IPS-18a (cell line): ENCODE results near the gene C10orf120.

Source experiments
- H3K27ac ChIP-seq: one replicate; pipeline ENCODE4 v1.5.1; 2013; ENCODE audit warnings: low read length
- H3K27me3 ChIP-seq: one replicate; pipeline ENCODE4 v1.6.1; 2013; ENCODE audit warnings: mild to moderate bottlenecking, low read length; ENCODE audit not compliant: control insufficient read depth, insufficient read depth
- H3K36me3 ChIP-seq: one replicate; pipeline ENCODE4 v1.6.1; 2013; ENCODE audit warnings: low read depth, low read length; ENCODE audit not compliant: control insufficient read depth
- H3K4me1 ChIP-seq: one replicate; pipeline ENCODE4 v1.6.1; 2013; ENCODE audit warnings: low read depth, low read length; ENCODE audit not compliant: control insufficient read depth
- H3K4me3 ChIP-seq: one replicate; pipeline ENCODE4 v1.5.1; 2013; ENCODE audit warnings: low read length
- H3K9ac ChIP-seq: one replicate; pipeline ENCODE4 v1.6.1; 2013; ENCODE audit warnings: mild to moderate bottlenecking, low read length, moderate library complexity
- H3K9me3 ChIP-seq: one replicate; pipeline ENCODE4 v1.6.1; 2013; ENCODE audit warnings: low read depth, low read length; ENCODE audit not compliant: control insufficient read depth

The C10orf120 gene

GRCh38 chr10:122658356-122659049 is 41.1 kb downstream of the C10orf120 start:
- Histone ChIP-seq H3K4me1 (no peaks in the 10 kb centered on the region), H3K27ac (no peak overlapping the region), H3K4me3 (no peak overlapping the region), H3K9me3 (no peaks in the 10 kb centered on the region), H3K9ac (no peak overlapping the region), H3K27me3 (no peaks in the 10 kb centered on the region), H3K36me3 (no peaks in the 10 kb centered on the region)

GRCh38 chr10:122657729-122658128 is 41.9 kb downstream of the C10orf120 start:
- no peaks in the 10 kb centered on the region for H3K9me3 ChIP-seq
- H3K4me3 ChIP-seq: no peak overlapping the region
- H3K27me3 ChIP-seq: no peaks in the 10 kb centered on the region
- H3K4me1 ChIP-seq: no peaks in the 10 kb centered on the region
- no peak overlapping the region for H3K9ac ChIP-seq
- no peaks in the 10 kb centered on the region for H3K36me3 ChIP-seq
- H3K27ac ChIP-seq: no peak overlapping the region

- Histone ChIP-seq H3K27me3 (no peaks in the 10 kb centered on the region), H3K9me3 (no peaks in the 10 kb centered on the region), H3K36me3 (no peaks in the 10 kb centered on the region), H3K4me1 (no peaks in the 10 kb centered on the region), H3K9ac (no peak overlapping the region), H3K27ac (no peak overlapping the region), H3K4me3 (no peak overlapping the region)
Observed at GRCh38 chr10:122657255-122657654, 42.4 kb downstream of the C10orf120 start.

GRCh38 chr10:122656741-122657140 is 42.9 kb downstream of the C10orf120 start:
- Histone ChIP-seq H3K36me3 (no peaks in the 10 kb centered on the region), H3K4me1 (no peaks in the 10 kb centered on the region), H3K9me3 (no peaks in the 10 kb centered on the region), H3K27ac (no peak overlapping the region), H3K4me3 (no peak overlapping the region), H3K9ac (no peak overlapping the region), H3K27me3 (no peaks in the 10 kb centered on the region)

- Histone ChIP-seq H3K27ac (no peak overlapping the region), H3K36me3 (no peaks in the 10 kb centered on the region), H3K27me3 (no peaks in the 10 kb centered on the region), H3K4me3 (no peak overlapping the region), H3K4me1 (no peaks in the 10 kb centered on the region), H3K9me3 (no peaks in the 10 kb centered on the region), H3K9ac (no peak overlapping the region)
Observed at GRCh38 chr10:122656308-122656705, 43.3 kb downstream of the C10orf120 start.

GRCh38 chr10:122655524-122656307 is 43.9 kb downstream of the C10orf120 start:
- Histone ChIP-seq H3K27ac (no peak overlapping the region), H3K9ac (no peak overlapping the region), H3K4me3 (no peak overlapping the region), H3K9me3 (no peaks in the 10 kb centered on the region), H3K4me1 (no peaks in the 10 kb centered on the region), H3K36me3 (no peaks in the 10 kb centered on the region), H3K27me3 (no peaks in the 10 kb centered on the region)

- no peaks in the 10 kb centered on the region for H3K9me3 ChIP-seq
- no peak overlapping the region for H3K9ac ChIP-seq
- H3K27ac ChIP-seq: no peak overlapping the region
- no peaks in the 10 kb centered on the region for H3K36me3 ChIP-seq
- no peaks in the 10 kb centered on the region for H3K27me3 ChIP-seq
- H3K4me3 ChIP-seq: no peak overlapping the region
- H3K4me1 ChIP-seq: no peaks in the 10 kb centered on the region
Observed at GRCh38 chr10:122650331-122650730, 49.3 kb downstream of the C10orf120 start.

GRCh38 chr10:122649903-122650302 is 49.7 kb downstream of the C10orf120 start:
- Histone ChIP-seq H3K27me3 (no peaks in the 10 kb centered on the region), H3K4me1 (no peaks in the 10 kb centered on the region), H3K9me3 (no peaks in the 10 kb centered on the region), H3K4me3 (no peak overlapping the region), H3K9ac (no peak overlapping the region), H3K27ac (no peak overlapping the region), H3K36me3 (no peaks in the 10 kb centered on the region)

GRCh38 chr10:122648599-122649428 is 50.8 kb downstream of the C10orf120 start:
- H3K9ac ChIP-seq: no peak overlapping the region
- H3K27ac ChIP-seq: no peak overlapping the region

More at GRCh38 chr10:122648599-122649428, 50.8 kb downstream of the C10orf120 start:
- no peaks in the 10 kb centered on the region for H3K36me3 ChIP-seq
- no peaks in the 10 kb centered on the region for H3K9me3 ChIP-seq
- no peak overlapping the region for H3K4me3 ChIP-seq
- H3K27me3 ChIP-seq: no peaks in the 10 kb centered on the region
- H3K4me1 ChIP-seq: no peaks in the 10 kb centered on the region
